AG08395 (cell line): ENCODE results near the gene ARPP19.
"Not testable (repeated sequence)": the region's sequence is repeated elsewhere in the genome, so short reads cannot be mapped to it uniquely, and the experiment has no call there.

Experiments used
- DNase-seq: peaks from one replicate; pipeline ENCODE4 v3.0.0; 2012; ENCODE audit warnings: mixed read lengths, low spot score

The ARPP19 gene

DNA sequence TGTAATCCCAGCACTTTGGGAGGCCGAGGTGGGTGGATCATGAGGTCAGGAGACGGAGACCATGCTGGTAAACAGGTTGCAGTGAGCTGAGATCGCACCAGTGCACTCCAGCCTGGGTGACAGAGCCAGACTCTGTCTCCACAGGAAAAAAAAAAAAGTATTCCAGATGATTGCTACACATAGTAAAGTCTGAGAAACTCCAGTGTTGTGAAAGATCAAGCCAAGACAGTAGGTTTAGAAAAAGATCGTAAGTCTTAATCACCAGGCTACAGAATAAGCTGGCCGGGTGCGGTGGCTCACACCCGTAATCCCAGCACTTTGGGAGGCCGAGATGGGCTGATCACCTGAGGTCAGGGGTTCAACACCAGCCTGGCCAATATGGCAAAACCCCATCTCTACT is 56.0 kb downstream of the ARPP19 start:
- not testable (repeated sequence) for DNase-seq

DNA sequence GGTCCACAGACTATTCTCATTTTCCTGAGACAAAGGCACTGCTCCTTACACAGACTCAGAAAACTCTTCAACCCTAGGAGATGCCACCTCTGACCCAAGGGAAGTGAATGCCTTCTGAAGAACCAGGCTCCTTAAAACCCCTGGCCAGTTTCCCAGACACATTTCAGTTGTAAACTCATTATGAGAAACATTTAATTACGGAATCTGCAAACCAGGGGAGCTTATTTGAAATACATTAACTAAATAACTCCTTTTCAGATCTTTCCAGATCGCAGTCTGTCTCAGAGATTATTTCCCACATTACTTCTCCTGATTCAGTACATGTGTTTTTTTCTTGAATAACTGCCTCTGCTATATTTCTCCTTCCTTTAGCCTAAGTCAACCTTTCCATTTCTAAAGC is 57.7 kb downstream of the ARPP19 start:
- DNase-seq, result no peak

DNA sequence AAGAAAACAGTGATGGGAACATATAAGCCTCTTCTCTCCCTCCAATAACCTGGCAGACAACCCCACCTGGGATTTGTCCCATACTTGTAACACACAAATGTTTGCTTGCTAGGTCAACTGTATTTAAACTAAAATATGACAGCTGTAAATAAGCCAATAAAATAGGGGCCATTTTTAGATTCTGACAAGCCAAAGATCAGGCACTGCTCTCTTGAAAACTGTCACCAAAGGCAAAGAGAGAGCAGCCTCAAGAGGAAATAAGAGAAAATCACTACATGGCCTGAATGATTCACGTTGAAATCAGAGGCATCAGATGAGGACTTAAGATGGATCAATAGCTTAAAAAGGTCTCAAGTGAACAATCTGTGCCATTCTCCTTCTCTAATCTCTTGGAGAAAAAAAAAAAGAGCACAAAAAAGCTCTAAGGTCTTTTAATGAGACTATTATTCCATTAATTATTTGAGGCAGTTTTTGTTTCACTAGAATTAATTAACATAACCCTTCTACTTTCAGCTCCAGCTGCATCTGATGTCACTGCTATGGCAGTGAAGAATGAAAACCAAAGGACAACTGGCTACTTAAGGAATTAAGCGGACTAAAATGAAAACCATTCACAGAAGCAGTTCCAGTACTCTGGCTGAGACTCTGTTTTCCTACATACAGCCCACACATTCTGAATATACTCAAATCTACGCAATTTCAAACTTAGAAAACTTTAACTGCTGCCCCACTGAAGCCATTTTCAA is 59.2 kb downstream of the ARPP19 start:
- no peak for DNase-seq

DNA sequence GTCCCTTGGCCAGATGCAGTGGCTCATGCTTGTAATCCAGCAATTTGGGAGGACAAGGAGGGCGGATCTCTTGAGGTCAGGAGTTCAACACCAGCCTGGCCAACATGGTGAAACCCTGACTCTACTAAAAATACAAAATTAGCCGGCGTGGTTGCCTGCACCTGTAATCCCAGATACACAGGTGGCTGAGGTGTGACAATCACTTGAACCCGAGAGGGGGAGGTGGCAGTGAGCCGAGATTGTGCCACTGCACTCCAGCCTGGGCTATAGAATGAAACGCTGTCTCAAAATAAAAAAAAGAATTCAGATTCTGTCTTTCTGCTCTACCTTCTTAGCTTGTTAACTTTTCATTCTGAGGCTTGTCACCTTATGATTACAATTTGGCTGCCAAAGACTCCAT is 62.3 kb downstream of the ARPP19 start:
- DNase-seq, result no peak

DNA sequence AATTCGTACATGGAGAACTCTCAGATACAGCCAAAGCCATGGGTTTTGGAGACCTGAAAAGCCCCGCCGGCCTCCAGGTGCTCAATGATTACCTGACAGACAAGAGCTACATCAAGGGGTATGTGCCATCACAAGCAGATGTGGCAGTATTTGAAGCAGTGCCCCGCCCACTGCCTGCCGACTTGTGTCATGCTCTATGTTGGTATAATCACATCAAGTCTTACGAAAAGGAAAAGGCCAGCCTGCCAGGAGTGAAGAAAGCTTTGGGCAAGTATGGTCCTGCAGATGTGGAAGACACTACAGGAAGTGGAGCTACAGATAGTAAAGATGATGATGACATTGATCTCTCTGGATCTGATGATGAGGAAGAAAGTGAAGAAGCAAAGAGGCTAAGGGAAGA is 63.7 kb downstream of the ARPP19 start:
- no peak for DNase-seq

DNA sequence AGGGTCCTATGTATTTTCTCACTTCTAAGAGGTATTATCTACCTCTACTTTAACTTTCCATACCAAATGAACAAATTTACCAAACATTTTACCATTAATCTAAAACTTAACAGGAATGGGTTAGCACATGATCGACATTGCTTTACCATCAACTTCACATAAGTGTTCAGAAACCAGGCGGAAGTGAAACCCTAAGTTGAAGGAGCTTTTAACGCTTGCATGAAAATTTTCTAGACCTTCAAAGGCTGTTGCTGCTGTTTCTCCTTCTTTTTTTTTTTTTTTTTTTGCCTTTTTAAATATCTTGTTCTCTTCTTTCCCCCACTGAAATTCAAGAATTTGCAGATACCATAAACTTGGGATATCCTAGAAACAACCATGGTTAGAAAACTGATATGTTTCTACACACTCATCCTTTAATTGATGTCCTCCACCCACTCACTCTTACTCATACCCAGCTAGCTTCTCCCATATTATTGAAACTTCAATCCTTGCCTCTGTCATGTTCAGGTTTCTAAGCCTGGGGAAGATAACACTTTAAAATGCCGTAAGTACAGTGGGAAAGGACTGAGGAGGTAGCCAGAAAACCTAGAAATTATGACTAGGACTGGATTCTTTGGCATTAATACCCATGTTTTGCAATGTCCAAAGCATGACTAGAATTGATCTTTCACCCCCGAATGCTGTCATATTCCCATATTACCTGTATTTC is 64.9 kb downstream of the ARPP19 start:
- peak; percentile 41 for DNase-seq

DNA sequence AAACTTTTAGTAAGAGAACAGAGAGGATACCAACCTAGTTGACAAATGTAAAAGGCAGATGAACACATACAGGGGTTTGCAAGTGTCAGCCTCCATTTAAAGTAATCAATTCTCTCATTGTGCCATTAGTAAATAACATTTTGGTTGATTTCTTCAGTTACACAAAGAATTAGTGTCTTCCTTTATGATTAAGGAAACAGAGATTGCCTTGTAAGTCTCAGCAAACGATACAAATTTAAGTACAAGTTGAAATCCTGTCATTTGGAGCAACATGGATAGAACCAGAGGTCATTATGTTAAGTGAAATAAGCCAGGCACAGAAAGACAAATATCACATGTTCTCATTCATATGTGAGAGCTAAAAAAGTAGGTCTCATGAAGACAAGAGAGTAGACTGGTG is 66.2 kb downstream of the ARPP19 start:
- DNase-seq, result no peak

DNA sequence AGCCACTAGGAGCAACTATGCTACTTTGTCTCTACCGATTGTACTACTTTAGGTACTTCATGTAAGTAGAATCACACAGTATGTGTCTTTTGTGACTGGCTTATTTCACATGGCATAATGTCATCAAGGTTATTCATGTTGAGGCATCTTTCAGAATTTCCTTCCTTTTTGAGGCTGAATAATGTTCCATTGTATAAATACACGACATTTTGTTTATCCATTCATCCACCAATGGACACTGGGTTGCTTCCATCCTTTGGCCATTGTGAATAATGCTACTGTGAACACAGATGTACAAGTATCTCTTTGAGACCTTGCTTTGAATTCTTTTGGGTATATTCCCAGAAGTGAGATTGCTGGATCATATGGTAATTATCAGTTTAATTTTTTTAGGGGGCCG is 69.3 kb downstream of the ARPP19 start:
- no peak for DNase-seq

DNA sequence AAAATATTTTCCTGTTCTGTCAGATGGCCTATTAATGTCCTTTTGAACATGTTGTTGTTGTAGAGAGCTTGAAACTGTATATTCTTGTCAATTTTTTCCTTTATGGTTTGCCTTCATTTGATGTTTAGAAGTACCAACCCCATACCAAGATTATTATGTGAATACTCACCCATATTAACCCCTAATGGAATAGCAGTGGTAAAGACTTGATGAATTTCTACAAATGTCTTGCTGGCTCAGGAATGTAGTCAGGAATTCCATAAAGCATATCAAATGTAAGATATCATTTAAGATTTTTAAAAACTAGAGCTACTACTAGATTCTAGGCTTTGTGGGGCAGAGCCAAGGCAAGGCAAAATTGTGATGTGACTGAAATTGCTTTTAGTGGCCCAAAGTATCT is 70.1 kb downstream of the ARPP19 start:
- no peak for DNase-seq
